GM12878 (cell line): ENCODE measurements around the gene IFT52. TPM values are rescaled to one million over a fixed set of nuclear protein-coding genes. Genes with fewer than 3 reads are reported as not detected.
A peak's percentile ranks its signal among the peaks of the same experiment; 100 is the strongest.

ENCODE experiments used
- CHD1 ChIP-seq: IDR thresholded peaks from 2 replicates; pipeline ENCODE4 v1.6.1; 2012; ENCODE audit warnings: low read depth, low read length, improper control_type of control experiment
- DPF2 ChIP-seq: fragments of 450-650 bp; IDR thresholded peaks from 2 replicates; pipeline ENCODE4 v1.6.1; 2017; ENCODE audit warnings: mild to moderate bottlenecking
- E2F8 ChIP-seq: fragments of 450-650 bp; IDR thresholded peaks from 2 replicates; pipeline ENCODE4 v1.6.1; 2018; ENCODE audit warnings: mild to moderate bottlenecking, low read depth, moderate library complexity; ENCODE audit not compliant: partially characterized antibody
- EED ChIP-seq: sonication (generic); IDR thresholded peaks from 2 replicates; pipeline ENCODE4 v1.6.1; 2016; ENCODE audit warnings: antibody characterized with exemption, low read depth
- FOXK2 ChIP-seq: fragments of 450-650 bp; IDR thresholded peaks from 2 replicates; pipeline ENCODE4 v1.6.1; 2017; ENCODE audit warnings: mild to moderate bottlenecking, moderate library complexity
- JUNB ChIP-seq: IDR thresholded peaks from 2 replicates; pipeline ENCODE4 v1.6.1; 2016; ENCODE audit warnings: antibody characterized with exemption, mild to moderate bottlenecking
- KLF5 ChIP-seq: fragments of 450-650 bp; IDR thresholded peaks from 2 replicates; pipeline ENCODE4 v1.6.1; 2014; ENCODE audit warnings: mild to moderate bottlenecking; ENCODE audit not compliant: partially characterized antibody
- MEF2A ChIP-seq: IDR thresholded peaks from 2 replicates; pipeline ENCODE4 v1.6.1; 2011; ENCODE audit warnings: low read depth, mild to moderate bottlenecking, low read length, moderate library complexity; ENCODE audit not compliant: insufficient read depth
- MEF2B ChIP-seq: fragments of 450-650 bp; IDR thresholded peaks from 2 replicates; pipeline ENCODE4 v1.6.1; 2018; ENCODE audit warnings: mild to moderate bottlenecking, moderate library complexity; ENCODE audit not compliant: partially characterized antibody, poor library complexity, severe bottlenecking
- PAX8 ChIP-seq: fragments of 450-650 bp; IDR thresholded peaks from 2 replicates; pipeline ENCODE4 v1.6.1; 2017; ENCODE audit warnings: mild to moderate bottlenecking, moderate library complexity
- RAD21 ChIP-seq: IDR thresholded peaks from 2 replicates; pipeline ENCODE4 v1.6.1; 2011; ENCODE audit warnings: mild to moderate bottlenecking, low read depth, low read length, moderate library complexity; ENCODE audit not compliant: insufficient read depth
- RB1 ChIP-seq: fragments of 450-650 bp; formaldehyde crosslinking; IDR thresholded peaks from 2 replicates; pipeline ENCODE4 v1.6.1; 2017; ENCODE audit warnings: mild to moderate bottlenecking, borderline replicate concordance
- RELA ChIP-seq: fragments of 450-650 bp; IDR thresholded peaks from 2 replicates; pipeline ENCODE4 v1.8.0; 2014; ENCODE audit warnings: borderline replicate concordance; ENCODE audit not compliant: partially characterized antibody
- YY1 ChIP-seq: IDR thresholded peaks from 2 replicates; pipeline ENCODE4 v1.6.1; 2011; ENCODE audit warnings: low read depth, mild to moderate bottlenecking, low read length
- ZBED1 ChIP-seq: IDR thresholded peaks from 2 replicates; pipeline ENCODE4 v1.6.1; 2016; ENCODE audit warnings: borderline replicate concordance
- ZBTB33 ChIP-seq: fragments of 450-650 bp; IDR thresholded peaks from 2 replicates; pipeline ENCODE4 v1.6.1; 2017; ENCODE audit warnings: mild to moderate bottlenecking
- ZSCAN29 ChIP-seq: fragments of 450-650 bp; IDR thresholded peaks from 2 replicates; pipeline ENCODE4 v1.6.1; 2017; ENCODE audit warnings: mild to moderate bottlenecking, moderate library complexity
- polyA plus RNA-seq, 11 experiments: library from polyadenylated mRNA; depleted of rRNA in 4 of 11; unstranded in 6 of 11; stranded (reverse) in 5 of 11; fragments of >200 nt; fragmentation: Nextera tagmentation in 4 of 11; fragmentation: Illumina TruSeq in 1 of 11; extraction: Ambion mirVana in 4 of 11; extraction: Trizol in 1 of 11; gene quantifications; 1 replicate in 1 of 11; 2 replicates in 10 of 11; pipeline versions ENCODE4 v1.2.1 to v1.2.3, GENCODE V29; 2011 to 2016; ENCODE audit warnings: inconsistent platforms in 2 of 11, missing spikeins in 2 of 11, low read depth in 1 of 11
- total RNA-seq, 4 experiments: library from RNA; depleted of rRNA in 3 of 4; stranded (reverse); fragments of >200 nt in 3 of 4; fragmentation: Illumina TruSeq in 1 of 4; extraction: Trizol in 1 of 4; gene quantifications; 2 replicates each; pipeline versions ENCODE4 v1.2.1 to v1.2.3, GENCODE V29; 2013 to 2021
- TF ChIP-seq, protein P1 (sequence below): fragments of 450-650 bp; IDR thresholded peaks from 2 replicates; pipeline ENCODE4 v1.6.1; 2018; ENCODE audit warnings: borderline replicate concordance, mild to moderate bottlenecking; ENCODE audit not compliant: partially characterized antibody
- TF ChIP-seq, protein P2 (sequence below): fragments of 450-650 bp; conservative IDR thresholded peaks from 2 replicates; pipeline ENCODE4 v1.6.1; 2017; ENCODE audit warnings: mild to moderate bottlenecking, moderate library complexity
- TF ChIP-seq, protein P3 (sequence below): IDR thresholded peaks from 2 replicates; pipeline ENCODE4 v1.6.1; 2012; ENCODE audit warnings: low read depth, low read length, improper control_type of control experiment

IFT52 gene
- total and polyA plus RNA-seq, 10 of the 15 experiments (the other 5 are each of a cell fraction or from before 2014, with no cell fraction given), result 18.1 to 30.5 (median 26.0) TPM

DNA sequence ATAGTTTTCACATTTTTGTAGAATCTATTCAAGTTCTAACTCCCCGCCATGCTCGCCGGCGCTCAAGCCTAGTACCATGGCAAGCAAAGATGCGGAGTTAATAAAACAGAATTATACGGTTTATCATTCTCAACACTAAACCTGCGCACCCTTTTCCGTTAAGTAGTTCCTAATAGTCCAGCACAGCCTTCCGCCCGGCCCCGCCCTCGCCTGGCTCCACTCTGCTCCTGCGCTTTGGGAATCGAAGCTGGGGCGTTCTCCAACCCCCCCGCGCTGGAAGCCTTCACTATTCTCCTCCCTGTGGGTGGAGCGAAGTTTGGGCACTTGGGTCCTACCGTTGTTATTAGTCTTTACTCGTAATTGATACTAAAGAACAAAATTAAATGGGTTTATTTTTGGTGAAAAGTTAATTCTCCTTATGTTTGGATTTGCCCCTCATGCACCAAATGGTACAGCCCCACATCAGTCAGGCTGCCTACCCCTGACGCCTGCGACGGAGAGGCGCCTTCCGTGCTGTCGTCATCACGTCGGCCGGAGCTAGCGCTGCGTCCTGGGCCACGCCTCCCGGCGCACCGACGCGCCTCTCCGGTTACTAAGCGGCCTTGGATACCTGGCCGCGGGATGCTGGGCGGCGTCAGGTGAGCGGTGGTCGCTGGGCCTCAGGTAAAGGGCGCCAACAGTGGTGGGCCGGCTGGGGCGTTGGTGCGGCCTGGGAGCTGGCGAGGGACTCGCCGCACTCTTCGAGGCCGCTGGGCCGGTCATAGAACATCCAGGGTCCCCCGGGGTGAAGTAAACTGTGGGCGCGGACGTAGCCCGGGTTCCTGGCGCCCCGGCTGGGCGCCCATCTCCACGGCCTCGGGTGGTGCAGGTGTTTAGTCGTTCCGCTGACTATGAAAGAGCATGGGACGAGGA lies at the start of gene IFT52 (continued):
- TF ChIP-seq, protein P1, sequence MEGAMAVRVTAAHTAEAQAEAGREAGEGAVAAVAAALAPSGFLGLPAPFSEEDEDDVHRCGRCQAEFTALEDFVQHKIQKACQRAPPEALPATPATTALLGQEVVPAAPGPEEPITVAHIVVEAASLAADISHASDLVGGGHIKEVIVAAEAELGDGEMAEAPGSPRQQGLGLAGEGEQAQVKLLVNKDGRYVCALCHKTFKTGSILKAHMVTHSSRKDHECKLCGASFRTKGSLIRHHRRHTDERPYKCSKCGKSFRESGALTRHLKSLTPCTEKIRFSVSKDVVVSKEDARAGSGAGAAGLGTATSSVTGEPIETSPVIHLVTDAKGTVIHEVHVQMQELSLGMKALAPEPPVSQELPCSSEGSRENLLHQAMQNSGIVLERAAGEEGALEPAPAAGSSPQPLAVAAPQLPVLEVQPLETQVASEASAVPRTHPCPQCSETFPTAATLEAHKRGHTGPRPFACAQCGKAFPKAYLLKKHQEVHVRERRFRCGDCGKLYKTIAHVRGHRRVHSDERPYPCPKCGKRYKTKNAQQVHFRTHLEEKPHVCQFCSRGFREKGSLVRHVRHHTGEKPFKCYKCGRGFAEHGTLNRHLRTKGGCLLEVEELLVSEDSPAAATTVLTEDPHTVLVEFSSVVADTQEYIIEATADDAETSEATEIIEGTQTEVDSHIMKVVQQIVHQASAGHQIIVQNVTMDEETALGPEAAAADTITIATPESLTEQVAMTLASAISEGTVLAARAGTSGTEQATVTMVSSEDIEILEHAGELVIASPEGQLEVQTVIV, result peak; percentile 88
- TF ChIP-seq EED, result peak; percentile 64; the same call in 1 of the 2 replicates
- TF ChIP-seq RAD21, result no peak
- peak; percentile 98 for TF ChIP-seq FOXK2
- TF ChIP-seq, protein P2, sequence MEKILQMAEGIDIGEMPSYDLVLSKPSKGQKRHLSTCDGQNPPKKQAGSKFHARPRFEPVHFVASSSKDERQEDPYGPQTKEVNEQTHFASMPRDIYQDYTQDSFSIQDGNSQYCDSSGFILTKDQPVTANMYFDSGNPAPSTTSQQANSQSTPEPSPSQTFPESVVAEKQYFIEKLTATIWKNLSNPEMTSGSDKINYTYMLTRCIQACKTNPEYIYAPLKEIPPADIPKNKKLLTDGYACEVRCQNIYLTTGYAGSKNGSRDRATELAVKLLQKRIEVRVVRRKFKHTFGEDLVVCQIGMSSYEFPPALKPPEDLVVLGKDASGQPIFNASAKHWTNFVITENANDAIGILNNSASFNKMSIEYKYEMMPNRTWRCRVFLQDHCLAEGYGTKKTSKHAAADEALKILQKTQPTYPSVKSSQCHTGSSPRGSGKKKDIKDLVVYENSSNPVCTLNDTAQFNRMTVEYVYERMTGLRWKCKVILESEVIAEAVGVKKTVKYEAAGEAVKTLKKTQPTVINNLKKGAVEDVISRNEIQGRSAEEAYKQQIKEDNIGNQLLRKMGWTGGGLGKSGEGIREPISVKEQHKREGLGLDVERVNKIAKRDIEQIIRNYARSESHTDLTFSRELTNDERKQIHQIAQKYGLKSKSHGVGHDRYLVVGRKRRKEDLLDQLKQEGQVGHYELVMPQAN, result peak; percentile 75
- TF ChIP-seq RB1, result 0 out of 2 replicates have a peak, but pooled peaks have one; percentile 91
- TF ChIP-seq JUNB, result no peak
- TF ChIP-seq YY1, result 0 out of 2 replicates have a peak, but pooled peaks have one; percentile 38
- TF ChIP-seq RELA, result peak; percentile 49
- no peak for TF ChIP-seq ZBTB33
- TF ChIP-seq ZSCAN29, result peak; percentile 64; the same call in 1 of the 2 replicates
- TF ChIP-seq, protein P3, sequence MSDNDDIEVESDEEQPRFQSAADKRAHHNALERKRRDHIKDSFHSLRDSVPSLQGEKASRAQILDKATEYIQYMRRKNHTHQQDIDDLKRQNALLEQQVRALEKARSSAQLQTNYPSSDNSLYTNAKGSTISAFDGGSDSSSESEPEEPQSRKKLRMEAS, result peak; percentile 47; the same call in 1 of the 2 replicates
- peak; percentile 98 for TF ChIP-seq CHD1
- no peak for TF ChIP-seq DPF2
- TF ChIP-seq PAX8, result no peak
- TF ChIP-seq E2F8, result peak; percentile 72
- no peak for TF ChIP-seq MEF2A
- no peak for TF ChIP-seq ZBED1
- TF ChIP-seq MEF2B, result peak; percentile 53
- peak; percentile 99 for TF ChIP-seq KLF5
